ENCODE results near the gene SPATA9. TPM values are rescaled to one million over a fixed set of nuclear protein-coding genes. Genes with fewer than 3 reads are reported as not detected.

Gene SPATA9
- total RNA-seq, 2 experiments from 2014 or later, result not detected

Other genes starting within 250 kb of the SPATA9 start
- 10 to 100 TPM; 66.9 to 70.4 TPM for gene SKIC3, start 128.0 kb downstream of the SPATA9 start, total RNA-seq
- gene ARSK, start 127.9 kb downstream of the SPATA9 start, total RNA-seq, result 1 to 10 TPM; 4.1 to 4.6 TPM
- gene GPR150, start 62.9 kb downstream of the SPATA9 start, total RNA-seq, result under 1 TPM; 0.74 to 0.83 TPM
- 1 to 10 TPM; 4.9 to 5.1 TPM for gene RFESD, start 36.2 kb downstream of the SPATA9 start, total RNA-seq
- under 1 TPM; 0.21 to 0.32 TPM for gene RHOBTB3, start 48.3 kb upstream of the SPATA9 start, total RNA-seq
- gene GLRX, start 139.7 kb upstream of the SPATA9 start, total RNA-seq, result 10 to 100 TPM; 65.4 to 67.4 TPM